Measurements from ENCODE around the gene RBM4. TPM values are rescaled to one million over a fixed set of nuclear protein-coding genes. Genes with fewer than 3 reads are reported as not detected.

RBM4 gene
- total and polyA plus RNA-seq, 2 of the 13 experiments (the other 11 are each of a cell fraction or from before 2014, with no cell fraction given), result 126 to 136 TPM

DNA sequence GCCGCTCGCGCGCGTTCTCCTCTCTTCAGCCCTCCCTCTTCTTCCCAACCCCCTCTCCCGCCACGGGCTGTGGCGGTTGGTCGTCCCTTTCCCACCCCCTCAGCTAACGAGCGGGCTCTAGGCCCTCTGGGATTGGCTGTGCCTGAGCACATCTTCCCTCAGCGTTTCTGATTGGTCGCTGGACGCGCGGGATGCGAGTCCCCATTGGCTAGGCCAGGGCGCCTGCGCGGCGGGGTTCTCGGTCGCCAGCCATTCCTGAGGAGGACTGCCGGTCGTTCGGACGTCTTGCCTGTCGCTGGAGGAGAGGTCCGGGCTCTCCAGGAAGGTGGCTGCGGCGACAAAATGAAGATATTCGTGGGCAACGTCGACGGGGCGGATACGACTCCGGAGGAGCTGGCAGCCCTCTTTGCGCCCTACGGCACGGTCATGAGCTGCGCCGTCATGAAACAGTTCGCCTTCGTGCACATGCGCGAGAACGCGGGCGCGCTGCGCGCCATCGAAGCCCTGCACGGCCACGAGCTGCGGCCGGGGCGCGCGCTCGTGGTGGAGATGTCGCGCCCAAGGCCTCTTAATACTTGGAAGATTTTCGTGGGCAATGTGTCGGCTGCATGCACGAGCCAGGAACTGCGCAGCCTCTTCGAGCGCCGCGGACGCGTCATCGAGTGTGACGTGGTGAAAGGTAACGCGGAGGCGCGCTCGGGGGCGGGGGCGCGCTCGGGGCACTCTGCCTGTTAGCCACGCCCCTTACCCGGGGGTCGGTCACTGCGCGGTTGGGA lies 21.9 kb upstream of the RBM4 start, which contains the start of gene RBM14 (continued):
- TF ChIP-seq SP5 (CRISPR knock-in tag; IDR thresholded peaks at IDR 0.05; ENCODE audit: borderline replicate concordance, low read depth) (peak; percentile 6; the same call in 1 of the 2 replicates), ZNF317 (CRISPR knock-in tag; IDR thresholded peaks at IDR 0.05) (0 out of 2 replicates have a peak, but pooled peaks have one; percentile 3), ZBTB26 (CRISPR knock-in tag; IDR thresholded peaks at IDR 0.05; ENCODE audit: borderline replicate concordance) (0 out of 2 replicates have a peak, but pooled peaks have one; percentile 51), JUND (CRISPR knock-in tag; IDR thresholded peaks at IDR 0.05) (peak; percentile 20), XBP1 (CRISPR knock-in tag; IDR thresholded peaks at IDR 0.05) (peak; percentile 58; the same call in 1 of the 2 replicates), GTF2F1 (IDR thresholded peaks at IDR 0.05; ENCODE audit: low read length) (peak; percentile 45; the same call in 1 of the 2 replicates), CBFB (CRISPR knock-in tag; IDR thresholded peaks at IDR 0.05) (peak; percentile 15; the same call in 1 of the 2 replicates), ZNF546 (CRISPR knock-in tag; conservative IDR thresholded peaks at IDR 0.05) (peak; percentile 95), HOXA9 (CRISPR knock-in tag; IDR thresholded peaks at IDR 0.05; ENCODE audit: borderline replicate concordance) (peak; percentile 79; the same call in 1 of the 2 replicates), MEIS2 (CRISPR knock-in tag; IDR thresholded peaks at IDR 0.05) (peak; percentile 71), PAX8 (CRISPR knock-in tag; IDR thresholded peaks at IDR 0.05; ENCODE audit: borderline replicate concordance) (0 out of 2 replicates have a peak, but pooled peaks have one; percentile 79), DPF2 (CRISPR knock-in tag; IDR thresholded peaks at IDR 0.05; ENCODE audit: borderline replicate concordance, low read depth) (no peak)
- TF ChIP-seq, protein P1, sequence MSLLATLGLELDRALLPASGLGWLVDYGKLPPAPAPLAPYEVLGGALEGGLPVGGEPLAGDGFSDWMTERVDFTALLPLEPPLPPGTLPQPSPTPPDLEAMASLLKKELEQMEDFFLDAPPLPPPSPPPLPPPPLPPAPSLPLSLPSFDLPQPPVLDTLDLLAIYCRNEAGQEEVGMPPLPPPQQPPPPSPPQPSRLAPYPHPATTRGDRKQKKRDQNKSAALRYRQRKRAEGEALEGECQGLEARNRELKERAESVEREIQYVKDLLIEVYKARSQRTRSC (CRISPR knock-in tag; IDR thresholded peaks at IDR 0.05; ENCODE audit: low read depth), result no peak; the same call in 1 of the 2 replicates
- TF ChIP-seq, protein P2, sequence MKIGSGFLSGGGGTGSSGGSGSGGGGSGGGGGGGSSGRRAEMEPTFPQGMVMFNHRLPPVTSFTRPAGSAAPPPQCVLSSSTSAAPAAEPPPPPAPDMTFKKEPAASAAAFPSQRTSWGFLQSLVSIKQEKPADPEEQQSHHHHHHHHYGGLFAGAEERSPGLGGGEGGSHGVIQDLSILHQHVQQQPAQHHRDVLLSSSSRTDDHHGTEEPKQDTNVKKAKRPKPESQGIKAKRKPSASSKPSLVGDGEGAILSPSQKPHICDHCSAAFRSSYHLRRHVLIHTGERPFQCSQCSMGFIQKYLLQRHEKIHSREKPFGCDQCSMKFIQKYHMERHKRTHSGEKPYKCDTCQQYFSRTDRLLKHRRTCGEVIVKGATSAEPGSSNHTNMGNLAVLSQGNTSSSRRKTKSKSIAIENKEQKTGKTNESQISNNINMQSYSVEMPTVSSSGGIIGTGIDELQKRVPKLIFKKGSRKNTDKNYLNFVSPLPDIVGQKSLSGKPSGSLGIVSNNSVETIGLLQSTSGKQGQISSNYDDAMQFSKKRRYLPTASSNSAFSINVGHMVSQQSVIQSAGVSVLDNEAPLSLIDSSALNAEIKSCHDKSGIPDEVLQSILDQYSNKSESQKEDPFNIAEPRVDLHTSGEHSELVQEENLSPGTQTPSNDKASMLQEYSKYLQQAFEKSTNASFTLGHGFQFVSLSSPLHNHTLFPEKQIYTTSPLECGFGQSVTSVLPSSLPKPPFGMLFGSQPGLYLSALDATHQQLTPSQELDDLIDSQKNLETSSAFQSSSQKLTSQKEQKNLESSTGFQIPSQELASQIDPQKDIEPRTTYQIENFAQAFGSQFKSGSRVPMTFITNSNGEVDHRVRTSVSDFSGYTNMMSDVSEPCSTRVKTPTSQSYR (CRISPR knock-in tag; IDR thresholded peaks at IDR 0.05; ENCODE audit: borderline replicate concordance), result peak; percentile 88
- TF ChIP-seq, protein P3, sequence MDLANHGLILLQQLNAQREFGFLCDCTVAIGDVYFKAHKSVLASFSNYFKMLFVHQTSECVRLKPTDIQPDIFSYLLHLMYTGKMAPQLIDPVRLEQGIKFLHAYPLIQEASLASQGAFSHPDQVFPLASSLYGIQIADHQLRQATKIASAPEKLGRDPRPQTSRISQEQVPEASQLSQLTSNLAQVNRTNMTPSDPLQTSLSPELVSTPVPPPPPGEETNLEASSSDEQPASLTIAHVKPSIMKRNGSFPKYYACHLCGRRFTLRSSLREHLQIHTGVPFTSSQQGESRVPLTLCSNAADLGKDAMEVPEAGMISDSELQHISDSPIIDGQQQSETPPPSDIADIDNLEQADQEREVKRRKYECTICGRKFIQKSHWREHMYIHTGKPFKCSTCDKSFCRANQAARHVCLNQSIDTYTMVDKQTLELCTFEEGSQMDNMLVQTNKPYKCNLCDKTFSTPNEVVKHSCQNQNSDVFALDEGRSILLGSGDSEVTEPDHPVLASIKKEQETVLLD (CRISPR knock-in tag; IDR thresholded peaks at IDR 0.05; ENCODE audit: low read depth), result peak; percentile 44; the same call in 1 of the 2 replicates
- TF ChIP-seq, protein P4, sequence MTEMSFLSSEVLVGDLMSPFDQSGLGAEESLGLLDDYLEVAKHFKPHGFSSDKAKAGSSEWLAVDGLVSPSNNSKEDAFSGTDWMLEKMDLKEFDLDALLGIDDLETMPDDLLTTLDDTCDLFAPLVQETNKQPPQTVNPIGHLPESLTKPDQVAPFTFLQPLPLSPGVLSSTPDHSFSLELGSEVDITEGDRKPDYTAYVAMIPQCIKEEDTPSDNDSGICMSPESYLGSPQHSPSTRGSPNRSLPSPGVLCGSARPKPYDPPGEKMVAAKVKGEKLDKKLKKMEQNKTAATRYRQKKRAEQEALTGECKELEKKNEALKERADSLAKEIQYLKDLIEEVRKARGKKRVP (CRISPR knock-in tag; IDR thresholded peaks at IDR 0.05), result peak in 1 of 2 experiments; percentile 55; a peak in 1 of 4 replicates
- TF ChIP-seq, protein P5, sequence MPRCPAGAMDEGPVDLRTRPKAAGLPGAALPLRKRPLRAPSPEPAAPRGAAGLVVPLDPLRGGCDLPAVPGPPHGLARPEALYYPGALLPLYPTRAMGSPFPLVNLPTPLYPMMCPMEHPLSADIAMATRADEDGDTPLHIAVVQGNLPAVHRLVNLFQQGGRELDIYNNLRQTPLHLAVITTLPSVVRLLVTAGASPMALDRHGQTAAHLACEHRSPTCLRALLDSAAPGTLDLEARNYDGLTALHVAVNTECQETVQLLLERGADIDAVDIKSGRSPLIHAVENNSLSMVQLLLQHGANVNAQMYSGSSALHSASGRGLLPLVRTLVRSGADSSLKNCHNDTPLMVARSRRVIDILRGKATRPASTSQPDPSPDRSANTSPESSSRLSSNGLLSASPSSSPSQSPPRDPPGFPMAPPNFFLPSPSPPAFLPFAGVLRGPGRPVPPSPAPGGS (CRISPR knock-in tag; IDR thresholded peaks at IDR 0.05), result peak; percentile 49; the same call in 1 of the 2 replicates
- TF ChIP-seq, protein P6, sequence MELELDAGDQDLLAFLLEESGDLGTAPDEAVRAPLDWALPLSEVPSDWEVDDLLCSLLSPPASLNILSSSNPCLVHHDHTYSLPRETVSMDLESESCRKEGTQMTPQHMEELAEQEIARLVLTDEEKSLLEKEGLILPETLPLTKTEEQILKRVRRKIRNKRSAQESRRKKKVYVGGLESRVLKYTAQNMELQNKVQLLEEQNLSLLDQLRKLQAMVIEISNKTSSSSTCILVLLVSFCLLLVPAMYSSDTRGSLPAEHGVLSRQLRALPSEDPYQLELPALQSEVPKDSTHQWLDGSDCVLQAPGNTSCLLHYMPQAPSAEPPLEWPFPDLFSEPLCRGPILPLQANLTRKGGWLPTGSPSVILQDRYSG (CRISPR knock-in tag; IDR thresholded peaks at IDR 0.05), result 0 out of 2 replicates have a peak, but pooled peaks have one; percentile 75

Data from HepG2 (cell line).